NCI-H1930 (cell line): ENCODE measurements around the gene TMEM132C.
"Not testable (repeated sequence)": the region's sequence is repeated elsewhere in the genome, so short reads cannot be mapped to it uniquely, and the experiment has no call there.

Experiments
- DNase-seq, 2 experiments: peaks; one replicate each; lab custom pipeline; 2025; lab: John Stamatoyannopoulos, UW

TMEM132C gene

DNA sequence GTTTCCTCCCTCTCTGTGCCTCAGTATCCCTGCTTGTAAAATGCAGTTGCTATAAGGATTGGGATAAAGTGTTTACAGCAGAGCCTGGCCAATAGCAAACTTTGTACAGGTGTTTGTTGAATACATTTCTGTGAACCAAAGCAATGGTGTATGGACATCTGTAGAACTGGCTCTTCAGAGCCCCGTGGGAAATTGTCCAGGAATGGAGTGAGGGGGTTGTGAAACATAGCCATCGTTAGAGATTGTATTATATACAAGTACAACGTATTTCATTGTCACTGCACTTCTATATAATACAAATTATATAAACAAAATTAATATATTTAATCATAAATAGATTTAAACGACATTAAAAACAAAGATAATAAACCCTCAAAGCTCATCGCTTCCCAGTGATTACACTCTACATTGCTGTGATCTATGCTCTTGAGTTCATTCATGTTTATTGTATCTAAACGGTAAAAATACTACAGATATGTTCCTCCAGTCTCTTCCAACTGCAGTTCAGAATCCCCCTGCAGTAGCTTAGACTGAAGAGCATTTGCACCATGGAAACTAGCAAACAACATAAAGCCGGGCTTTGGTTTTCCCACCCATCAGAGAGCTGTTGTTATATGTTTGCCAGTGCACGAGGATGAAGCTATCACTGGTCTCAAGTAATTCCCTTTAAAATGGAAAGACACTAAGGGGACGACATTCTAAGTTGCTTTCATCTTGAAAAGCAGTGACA, 216.7 kb downstream of the TMEM132C start:
- DNase-seq = no peak

- not testable (repeated sequence) for DNase-seq
Measured at GRCh38 chr12:128497376-128497775, 230.4 kb downstream of the TMEM132C start.

DNA sequence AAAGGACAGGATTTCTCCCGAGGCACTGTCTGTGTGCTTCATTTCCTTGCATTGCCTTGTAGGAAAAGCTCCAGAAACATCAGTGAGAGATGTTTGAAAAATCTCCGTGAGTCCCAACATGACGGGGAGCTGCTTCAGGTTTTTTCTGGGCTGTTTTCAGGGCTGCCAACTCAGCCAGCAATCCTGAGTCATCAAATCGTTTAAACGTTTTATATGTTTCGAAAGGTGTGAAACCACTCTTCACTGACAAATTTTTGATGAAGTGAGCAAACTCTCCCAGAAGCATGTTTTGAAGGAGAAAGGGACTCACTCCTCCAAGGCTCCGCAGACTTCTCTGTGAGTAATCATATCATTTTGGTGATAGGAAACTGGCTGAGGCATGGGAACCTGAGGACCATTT, 240.5 kb downstream of the TMEM132C start:
- no peak for DNase-seq

DNA sequence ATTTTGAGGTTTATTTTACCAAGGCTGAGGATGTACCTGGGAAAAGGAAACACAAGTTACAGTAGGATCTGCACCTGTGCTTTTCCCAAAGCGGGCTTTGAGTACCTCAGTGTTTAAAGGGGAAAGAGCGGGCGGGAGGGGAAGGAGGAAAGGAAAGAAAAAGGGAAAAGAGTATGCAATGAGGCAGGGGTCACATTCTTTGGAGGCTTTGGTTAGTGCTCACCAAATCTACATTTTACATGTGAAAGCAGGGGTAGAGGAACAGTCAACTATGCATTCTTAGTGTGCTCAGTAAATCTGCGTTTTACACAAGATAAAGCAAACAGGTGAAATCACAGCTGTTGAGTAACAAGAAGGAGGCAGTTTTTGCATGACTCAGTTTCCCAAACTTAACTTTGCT, 242.2 kb downstream of the TMEM132C start:
- no peak for DNase-seq

GRCh38 chr12:128510511-128510910, 243.5 kb downstream of the TMEM132C start:
- no peak for DNase-seq

DNA sequence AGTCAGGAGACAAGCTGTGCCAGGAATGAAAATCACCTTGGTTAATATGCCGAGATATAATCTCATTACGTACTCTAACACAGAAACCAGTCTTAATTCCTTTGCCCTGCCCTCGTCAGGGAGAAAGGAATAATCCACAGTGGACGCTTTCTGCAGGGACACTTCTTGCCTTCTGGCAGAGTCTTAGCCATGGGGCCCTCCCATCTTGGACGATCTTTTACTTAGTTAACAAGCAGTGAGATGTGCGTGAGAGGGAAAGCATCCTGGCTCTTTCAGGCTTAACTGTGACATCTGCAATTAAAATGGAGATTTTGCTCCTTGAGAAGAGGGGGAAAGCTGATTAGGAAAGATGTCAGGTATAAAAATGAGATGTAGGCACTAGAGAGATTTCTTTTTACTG, 246.4 kb downstream of the TMEM132C start:
- DNase-seq = no peak

GRCh38 chr12:128513831-128514230, 246.9 kb downstream of the TMEM132C start:
- DNase-seq = no peak

DNA sequence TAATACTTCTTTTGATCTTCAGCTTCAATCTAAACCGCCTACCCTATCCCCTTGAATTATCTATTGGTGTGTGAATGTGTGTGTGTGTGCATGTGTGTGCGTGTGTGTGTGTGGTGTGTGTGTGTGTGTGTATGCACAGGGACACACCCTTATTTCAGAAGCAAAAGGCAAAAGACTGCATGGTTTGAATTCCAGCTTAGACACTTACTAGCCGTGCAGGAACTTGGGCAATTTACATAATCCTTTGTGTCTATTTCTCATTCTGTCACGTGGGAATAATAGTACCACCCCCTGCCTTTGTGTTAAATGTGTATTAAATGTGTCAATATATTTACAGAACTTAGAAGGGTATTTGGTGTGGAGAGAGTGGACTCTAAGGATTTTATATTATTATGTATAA, 251.7 kb downstream of the TMEM132C start:
- no peak for DNase-seq

DNA sequence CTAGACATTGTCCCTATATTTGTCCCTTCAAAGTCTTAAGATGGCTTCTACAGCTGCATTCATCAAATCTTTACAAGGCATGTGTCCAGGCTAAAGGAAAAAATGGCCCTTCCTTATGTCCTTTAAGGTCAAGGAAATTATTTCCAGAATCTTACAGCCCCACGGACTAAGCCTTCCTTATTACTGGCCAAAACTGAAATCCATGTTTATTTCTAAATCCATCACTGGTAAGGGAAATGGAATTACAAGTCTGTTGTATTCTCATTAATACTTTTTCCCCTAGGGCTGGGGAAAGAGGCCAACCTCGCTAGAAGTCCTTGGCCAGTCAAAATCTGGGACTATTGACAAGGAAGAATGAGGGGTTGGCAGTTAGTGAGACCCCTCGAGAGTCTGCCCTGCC, 252.5 kb downstream of the TMEM132C start:
- DNase-seq = no peak

- no peak for DNase-seq
Measured at GRCh38 chr12:128521981-128522380, 255.0 kb downstream of the TMEM132C start.

DNA sequence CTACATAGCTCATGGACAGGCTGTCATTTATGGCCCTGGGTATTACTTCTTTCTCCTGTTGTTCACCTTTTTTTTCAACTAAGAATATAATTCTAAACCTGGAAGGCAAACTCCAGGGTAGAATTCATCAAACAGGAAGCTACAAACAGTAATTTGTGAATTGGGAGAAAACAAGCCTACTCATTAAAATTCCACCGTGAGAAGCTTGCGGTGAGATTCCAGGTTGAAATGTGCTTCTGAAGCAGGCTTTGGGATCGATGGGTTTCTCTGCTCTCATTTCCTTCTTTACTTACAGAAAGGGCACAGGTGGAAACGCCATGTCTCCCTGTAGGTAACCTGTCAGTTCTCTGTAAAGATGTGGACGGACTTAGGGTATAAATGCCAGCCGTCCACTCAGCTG, 257.5 kb downstream of the TMEM132C start:
- DNase-seq = no peak

GRCh38 chr12:128531170-128531569, 264.2 kb downstream of the TMEM132C start:
- no peak for DNase-seq

DNA sequence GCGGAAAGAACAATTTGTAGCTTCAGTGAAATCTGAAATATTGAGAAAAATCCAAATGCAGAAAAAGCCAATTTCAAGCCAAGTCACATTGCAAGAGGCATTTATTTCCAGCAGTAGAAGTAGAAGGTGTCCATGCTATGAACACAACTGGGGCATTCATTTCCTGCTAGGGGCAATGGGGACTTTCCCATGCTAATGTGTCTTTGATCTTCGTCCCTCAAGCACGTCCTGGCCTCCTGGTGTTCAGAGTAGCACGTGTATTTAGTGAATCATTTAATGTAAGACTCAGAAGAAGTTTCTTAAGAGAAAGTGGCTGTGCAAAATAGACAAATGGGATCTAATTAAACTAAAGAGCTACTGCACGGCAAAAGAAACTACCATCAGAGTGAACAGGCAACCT, 267.9 kb downstream of the TMEM132C start:
- DNase-seq = no peak

DNA sequence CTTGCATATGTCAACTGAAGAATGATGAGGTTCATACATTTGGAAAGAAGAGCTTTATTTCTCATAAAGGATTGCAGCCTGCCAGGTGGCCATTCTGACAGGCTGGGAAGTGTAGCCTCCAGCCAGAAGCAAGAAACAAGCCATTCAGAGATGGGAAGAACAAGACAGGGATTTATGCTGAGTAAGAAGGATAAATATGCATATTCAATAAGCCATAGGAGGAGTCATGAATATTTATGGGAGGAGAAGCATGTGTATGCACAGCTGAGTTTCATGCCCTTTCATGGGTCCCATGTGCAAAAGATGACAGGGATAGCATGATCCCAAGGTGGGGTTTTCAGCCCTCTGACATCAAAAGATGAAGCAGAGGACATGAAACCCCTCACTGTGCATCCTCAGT, 269.8 kb downstream of the TMEM132C start:
- no peak for DNase-seq

DNA sequence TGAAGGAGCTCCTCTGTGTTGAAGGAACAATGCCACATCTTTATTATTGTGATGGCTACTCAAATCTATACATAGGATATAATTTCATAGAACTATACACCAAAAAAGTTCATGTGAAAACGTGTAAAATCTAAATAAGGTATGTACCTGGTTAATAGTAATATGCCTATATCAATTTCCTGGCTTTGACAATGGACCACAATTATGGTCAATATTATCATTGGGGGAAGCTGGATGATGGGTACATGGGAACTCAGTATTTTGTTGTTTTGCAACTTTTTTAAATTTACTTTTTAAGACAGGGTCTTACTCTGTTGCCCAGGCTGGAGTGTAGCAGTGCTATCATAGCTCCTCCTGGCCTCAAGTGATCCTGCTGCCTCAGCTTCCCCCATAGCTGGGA, 270.7 kb downstream of the TMEM132C start:
- DNase-seq = no peak

GRCh38 chr12:128542844-128543243, 275.9 kb downstream of the TMEM132C start:
- no peak for DNase-seq

DNA sequence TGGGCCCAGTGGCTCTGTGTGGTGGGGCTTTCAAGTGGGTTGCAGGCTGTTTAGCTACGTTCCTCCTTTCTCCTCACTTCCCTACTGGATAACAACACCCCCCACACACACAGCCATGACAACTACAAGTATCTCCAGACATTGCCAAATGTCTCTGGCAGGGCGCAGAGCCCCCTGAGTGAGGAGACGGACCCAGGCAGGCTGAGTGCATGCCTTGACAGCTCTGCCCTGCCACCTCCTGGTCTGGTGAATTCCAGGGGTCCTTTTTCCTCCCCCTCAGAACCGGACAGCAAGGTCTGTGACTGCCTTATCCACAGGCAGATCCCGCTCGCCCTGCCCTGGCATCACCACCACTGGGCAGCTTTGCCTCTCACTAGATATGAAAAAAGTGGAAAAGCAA, 276.5 kb downstream of the TMEM132C start:
- DNase-seq = no peak

- no peak for DNase-seq
Measured at GRCh38 chr12:128543971-128544370, 277.0 kb downstream of the TMEM132C start.

DNA sequence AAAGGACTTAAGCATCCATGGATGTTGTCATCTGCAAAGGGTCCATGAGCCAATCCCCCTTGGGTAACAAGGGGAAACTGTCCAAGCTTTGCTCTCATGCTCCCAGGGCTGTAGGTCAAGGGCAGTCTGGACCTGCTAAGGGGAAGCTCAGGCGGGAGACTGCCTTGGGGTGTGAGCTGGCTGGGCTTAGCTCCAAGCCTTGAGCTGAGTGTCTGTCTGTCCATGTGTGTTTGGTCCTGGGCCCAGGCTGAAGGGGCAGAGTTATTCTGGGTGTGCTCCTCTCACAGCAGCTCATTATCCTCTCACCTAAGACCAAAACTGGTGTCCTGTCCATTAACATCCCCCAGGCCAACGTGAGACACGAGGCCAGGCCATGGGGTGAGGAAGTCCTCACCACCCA, 282.0 kb downstream of the TMEM132C start:
- no peak for DNase-seq

DNA sequence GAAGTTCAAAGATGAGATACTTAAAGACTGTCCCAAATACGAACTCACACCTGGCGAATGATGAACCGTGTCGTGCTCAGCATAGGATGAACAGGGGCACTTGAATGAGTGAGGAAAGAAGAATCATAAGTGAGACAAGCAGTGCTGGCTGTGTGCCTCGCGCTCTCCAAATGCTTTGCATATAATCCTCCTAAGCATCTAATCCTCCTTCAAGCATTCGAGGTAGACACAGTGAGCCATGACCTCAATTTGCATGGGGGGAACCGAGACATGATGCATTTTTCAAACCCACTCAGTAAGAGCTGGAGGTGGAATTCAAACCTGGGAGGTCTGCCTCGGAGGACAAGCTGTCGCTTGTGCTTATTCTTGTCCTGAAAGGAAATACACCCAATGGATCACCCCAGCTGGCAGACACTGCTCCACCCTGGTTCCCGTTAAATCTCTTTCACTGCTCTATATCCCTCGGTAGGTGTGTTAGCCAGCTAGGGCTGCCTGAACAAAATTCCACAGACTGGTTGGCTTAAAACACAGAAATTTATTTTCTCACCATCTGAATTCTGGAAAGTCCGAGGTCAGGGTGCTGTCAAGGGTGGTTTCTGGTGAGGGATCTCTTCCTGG, 282.7 kb downstream of the TMEM132C start:
- DNase-seq = no peak

- DNase-seq = no peak
Measured at GRCh38 chr12:128551266-128551665, 284.3 kb downstream of the TMEM132C start.

GRCh38 chr12:128554546-128555304, 287.8 kb downstream of the TMEM132C start:
- DNase-seq = no peak

DNA sequence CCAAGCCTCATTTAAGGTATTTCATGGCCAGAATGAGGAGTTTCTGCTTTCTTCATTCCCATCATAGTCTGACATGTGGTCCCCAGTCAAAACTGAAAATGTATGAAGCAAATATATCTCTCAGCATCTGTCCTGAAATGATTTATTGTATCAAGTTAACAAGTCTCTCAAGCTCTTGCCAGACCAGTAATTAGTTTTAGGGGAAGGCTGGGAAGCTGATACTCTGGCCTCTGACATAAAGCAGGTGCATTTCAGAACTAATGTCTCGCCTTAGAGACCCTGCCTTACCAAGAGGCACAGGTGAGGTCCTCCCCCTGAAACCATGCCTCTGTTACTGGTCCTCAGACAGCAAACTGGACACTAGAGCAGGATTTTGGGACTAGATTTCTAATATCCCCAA, 290.3 kb downstream of the TMEM132C start:
- no peak for DNase-seq
